Keratinocyte (primary cell): Measurements from ENCODE around the gene ITPR1. TPM values are rescaled to one million over a fixed set of nuclear protein-coding genes. Genes with fewer than 3 reads are reported as not detected.

Experiments used
- DNase-seq: peaks from one replicate; pipeline ENCODE4 v3.0.0-alpha.2; 2011; ENCODE audit warnings: low read depth, missing footprints, low spot score
- FAIRE-seq: peaks from 2 replicates; lab custom pipeline; 2011; peaks lifted over from hg19 to GRCh38; lab: Jason Lieb, UNC
- H2AFZ ChIP-seq: 2 replicates; pipeline ENCODE4 v1.6.0; 2012; ENCODE audit warnings: low read length, control low read depth, inconsistent platforms; ENCODE audit not compliant: control insufficient read depth
- H3K27ac ChIP-seq: 2 replicates; pipeline ENCODE4 v1.5.1; 2011; ENCODE audit warnings: low read length; ENCODE audit not compliant: control insufficient read depth, insufficient read depth
- H3K27me3 ChIP-seq: 3 replicates; pipeline ENCODE4 v1.6.0; 2011; ENCODE audit warnings: low read length; ENCODE audit not compliant: control insufficient read depth, insufficient read depth; ENCODE audit errors: extremely low read depth
- H3K36me3 ChIP-seq, 2 experiments: 2 replicates in 1 of 2; 3 replicates in 1 of 2; pipeline ENCODE4 v1.5.1; 2011; ENCODE audit warnings: low read length in 2 of 2, mild to moderate bottlenecking in 1 of 2; ENCODE audit not compliant: control insufficient read depth in 2 of 2, insufficient read depth in 2 of 2; ENCODE audit errors: extremely low read depth in 1 of 2
- H3K4me1 ChIP-seq: 3 replicates; pipeline ENCODE4 v1.5.1; 2011; ENCODE audit warnings: low read length; ENCODE audit not compliant: control insufficient read depth, insufficient read depth; ENCODE audit errors: extremely low read depth
- H3K4me2 ChIP-seq: 3 replicates; pipeline ENCODE4 v1.6.0; 2011; ENCODE audit warnings: low read depth, low read length; ENCODE audit not compliant: control insufficient read depth, insufficient read depth; ENCODE audit errors: extremely low read depth
- H3K4me3 ChIP-seq, 3 experiments: fragments of 200-600 bp in 1 of 3; sonication (generic) in 1 of 3; 2 replicates in 2 of 3; 3 replicates in 1 of 3; pipeline ENCODE4 v1.5.1; 2011 to 2016; ENCODE audit warnings: low read length in 3 of 3, mild to moderate bottlenecking in 3 of 3, control low read depth in 2 of 3, inconsistent platforms in 1 of 3, low read depth in 1 of 3, mixed read lengths in 1 of 3, mixed run types in 1 of 3, moderate library complexity in 1 of 3; ENCODE audit not compliant: control insufficient read depth in 2 of 3, insufficient read depth in 2 of 3; ENCODE audit errors: extremely low read depth in 1 of 3
- H3K79me2 ChIP-seq: 2 replicates; pipeline ENCODE4 v1.6.0; 2012; ENCODE audit warnings: low read length; ENCODE audit not compliant: control insufficient read depth, insufficient read depth
- H3K9ac ChIP-seq: 3 replicates; pipeline ENCODE4 v1.6.0; 2011; ENCODE audit warnings: low read length; ENCODE audit not compliant: control insufficient read depth, insufficient read depth; ENCODE audit errors: extremely low read depth
- H3K9me1 ChIP-seq: 3 replicates; pipeline ENCODE4 v1.6.0; 2011; ENCODE audit warnings: low read length; ENCODE audit not compliant: control insufficient read depth, insufficient read depth; ENCODE audit errors: extremely low read depth
- H3K9me3 ChIP-seq: 2 replicates; pipeline ENCODE4 v1.5.1; 2012; ENCODE audit warnings: low read depth, low read length; ENCODE audit not compliant: control insufficient read depth
- H4K20me1 ChIP-seq: 3 replicates; pipeline ENCODE4 v1.6.0; 2011; ENCODE audit warnings: low read length; ENCODE audit not compliant: control insufficient read depth, insufficient read depth; ENCODE audit errors: extremely low read depth
- CTCF ChIP-seq, 3 experiments: IDR thresholded peaks in 1 of 3; conservative IDR thresholded peaks in 1 of 3; optimal IDR thresholded peaks in 1 of 3; 2 replicates in 2 of 3; 3 replicates in 1 of 3; pipeline versions ENCODE3 to v1.5.1; 2011; ENCODE audit warnings: low read length in 3 of 3, mild to moderate bottlenecking in 3 of 3, moderate library complexity in 2 of 3, control low read depth in 1 of 3, inconsistent platforms in 1 of 3; ENCODE audit not compliant: insufficient read depth in 2 of 3; ENCODE audit errors: extremely low read depth in 1 of 3
- EZH2 ChIP-seq: IDR thresholded peaks from one replicate; pipeline ENCODE4 v1.6.1; 2012; ENCODE audit warnings: inconsistent platforms, mild to moderate bottlenecking, low read length, moderate library complexity
- dilution Hi-C: fragments of 300-500 bp; cut with MboI; formaldehyde crosslinking; loops from one replicate; pipeline ENCODE4 v1.7.0; 2020; ENCODE audit warnings: low sequenced_read_pairs; ENCODE audit not compliant: extremely low pct_ligation_motif_present
- polyA plus RNA-seq, 5 experiments: library from polyadenylated mRNA; depleted of rRNA in 3 of 5; stranded (reverse) in 3 of 5; stranded (forward) in 1 of 5; unstranded in 1 of 5; fragments of >200 nt; gene quantifications; 1 replicate in 1 of 5; 2 replicates in 3 of 5; 3 replicates in 1 of 5; pipeline versions ENCODE4 v1.2.1 to v1.2.3, GENCODE V29; 2011 to 2012; ENCODE audit warnings: missing spikeins in 2 of 5, low read depth in 1 of 5, low replicate concordance in 1 of 5

ITPR1 gene
- polyA plus RNA-seq, 1 donor (not counting 4 experiments of a cell fraction or from before 2014, with no cell fraction given) = 3.5 TPM

DNA sequence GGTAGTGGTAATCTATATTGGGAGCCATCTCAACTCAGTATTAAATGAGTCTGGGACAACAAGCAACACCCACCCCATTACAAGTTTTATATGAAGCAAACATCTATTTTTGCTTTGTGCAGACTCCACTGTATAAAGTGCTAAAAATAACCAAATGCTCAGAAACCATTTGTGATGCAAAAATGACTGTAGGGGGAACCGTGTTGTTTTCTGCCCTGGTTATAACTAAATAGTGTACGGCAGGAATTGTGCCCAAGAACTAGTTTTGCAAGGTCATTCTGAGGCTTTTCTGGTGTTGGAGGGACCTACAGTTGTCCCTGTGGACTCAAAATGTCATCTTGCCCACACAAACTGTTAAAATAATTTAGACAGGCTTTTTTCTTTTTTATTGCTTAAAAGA, 88.3 kb downstream of the ITPR1 start:
- Histone ChIP-seq H3K27me3 (no peaks in the 10 kb centered on the region), H3K4me1 (peaks cover 20% of the 10 kb centered on the region), H3K9me1 (no peaks in the 10 kb centered on the region), H3K9me3 (no peaks in the 10 kb centered on the region), H4K20me1 (no peaks in the 10 kb centered on the region), H3K4me3 (no peak overlapping the region), H3K27ac (no peak overlapping the region), H2AFZ (no peak overlapping the region), H3K9ac (no peak overlapping the region), H3K4me2 (peak overlapping the region; percentile 82), H3K36me3 (no peaks in the 10 kb centered on the region), H3K79me2 (no peaks in the 10 kb centered on the region)
- dilution Hi-C loops = no loop called here
- DNase-seq (no peak), FAIRE-seq (no peak)
- TF ChIP-seq EZH2 (no peak), CTCF (optimal IDR thresholded peaks at IDR 0.05 in 1 of 3, IDR thresholded peaks at IDR 0.05 in 1 of 3, conservative IDR thresholded peaks at IDR 0.05 in 1 of 3; ENCODE audit: extremely low read depth in 1 of 3, insufficient read depth in 2 of 3, low read length in 3 of 3) (no peak)

DNA sequence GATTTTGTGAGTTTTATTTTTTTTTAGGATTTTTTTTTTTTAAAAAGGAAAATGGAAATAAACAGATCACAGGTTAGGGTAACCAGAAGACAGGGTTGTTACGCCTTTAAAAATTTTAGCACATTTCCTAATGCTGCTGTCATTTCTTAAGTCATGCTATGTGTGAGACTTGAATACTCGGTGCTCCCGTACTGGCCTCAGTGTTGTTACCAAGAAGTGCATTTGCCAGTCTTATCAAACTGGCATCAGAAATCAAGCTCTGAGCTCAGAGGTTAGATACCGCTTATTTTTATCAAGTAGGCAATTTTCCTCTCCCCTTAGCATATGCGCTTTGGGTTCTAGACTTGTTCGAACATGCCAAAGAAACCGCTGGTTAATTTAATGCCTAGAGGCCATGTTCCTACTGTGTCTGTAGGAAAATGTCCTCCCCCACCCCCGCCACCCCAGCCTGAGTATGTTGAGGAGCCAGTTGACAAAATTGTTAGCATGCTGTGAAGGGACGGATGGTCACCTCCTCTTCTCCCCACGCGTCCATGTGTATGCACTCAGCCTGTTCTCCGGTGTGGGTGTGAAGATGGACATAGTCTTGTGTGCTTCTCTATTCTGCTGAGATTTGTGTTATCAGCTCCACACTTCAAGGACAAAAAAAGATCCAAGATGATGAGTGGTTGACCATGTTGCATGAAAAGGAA, 88.9 kb downstream of the ITPR1 start:
- Histone ChIP-seq H3K9me3 (no peaks in the 10 kb centered on the region), H3K36me3 (no peaks in the 10 kb centered on the region), H3K27ac (peak overlapping the region; percentile 8), H3K4me1 (peaks cover 20% of the 10 kb centered on the region), H3K27me3 (no peaks in the 10 kb centered on the region), H3K9ac (no peak overlapping the region), H3K9me1 (no peaks in the 10 kb centered on the region), H4K20me1 (no peaks in the 10 kb centered on the region), H3K4me2 (peak overlapping the region; percentile 82), H2AFZ (peak overlapping the region; percentile 70), H3K4me3 (peak overlapping the region in 2 of 3 experiments; percentile 39 to 52), H3K79me2 (no peaks in the 10 kb centered on the region)
- dilution Hi-C loops = no loop called here
- DNase-seq = peak; percentile 19
- peak; percentile 87 for FAIRE-seq
- TF ChIP-seq EZH2 (no peak), CTCF (optimal IDR thresholded peaks at IDR 0.05 in 1 of 3, IDR thresholded peaks at IDR 0.05 in 1 of 3, conservative IDR thresholded peaks at IDR 0.05 in 1 of 3; ENCODE audit: extremely low read depth in 1 of 3, insufficient read depth in 2 of 3, low read length in 3 of 3) (no peak)
